ENCODE results near the gene LTO1.

Gene LTO1

GRCh38 chr11:69677749-69678148 lies 2.6 kb upstream of the LTO1 start:
- DNase-seq (ENCODE audit: low spot score): no peak

- DNase-seq (ENCODE audit: low spot score): peak; percentile 87
Measured at GRCh38 chr11:69674267-69674885, 777 bp downstream of the LTO1 start.

- DNase-seq (ENCODE audit: low spot score): no peak
Measured at GRCh38 chr11:69671734-69672465, 3.3 kb downstream of the LTO1 start.

GRCh38 chr11:69670158-69670845 lies 4.9 kb downstream of the LTO1 start:
- DNase-seq (ENCODE audit: low spot score): peak; percentile 92

GRCh38 chr11:69669486-69669885 lies 5.7 kb downstream of the LTO1 start:
- no peak for DNase-seq (ENCODE audit: low spot score)

- DNase-seq (ENCODE audit: low spot score): no peak
Measured at GRCh38 chr11:69667619-69668604, 7.2 kb downstream of the LTO1 start.

- no peak for DNase-seq (ENCODE audit: low spot score)
Measured at GRCh38 chr11:69666752-69667536, 8.2 kb downstream of the LTO1 start.

GRCh38 chr11:69666261-69666660 lies 8.9 kb downstream of the LTO1 start:
- no peak for DNase-seq (ENCODE audit: low spot score)

GRCh38 chr11:69665669-69666068 lies 9.5 kb downstream of the LTO1 start:
- DNase-seq (ENCODE audit: low spot score): no peak

- no peak for DNase-seq (ENCODE audit: low spot score)
Measured at GRCh38 chr11:69664901-69665300, 10.3 kb downstream of the LTO1 start.

- no peak for DNase-seq (ENCODE audit: low spot score)
Measured at GRCh38 chr11:69664103-69664775, 10.9 kb downstream of the LTO1 start.

GRCh38 chr11:69663326-69663725 lies 11.8 kb downstream of the LTO1 start:
- no peak for DNase-seq (ENCODE audit: low spot score)

GRCh38 chr11:69662806-69663205 lies 12.3 kb downstream of the LTO1 start:
- DNase-seq (ENCODE audit: low spot score): no peak

- no peak for DNase-seq (ENCODE audit: low spot score)
Measured at GRCh38 chr11:69662021-69662698, 13.0 kb downstream of the LTO1 start.

GRCh38 chr11:69661413-69661715 lies 13.8 kb downstream of the LTO1 start:
- DNase-seq (ENCODE audit: low spot score): no peak

GRCh38 chr11:69660001-69660500 lies 15.1 kb downstream of the LTO1 start:
- DNase-seq (ENCODE audit: low spot score): no peak

GRCh38 chr11:69659591-69659990 lies 15.6 kb downstream of the LTO1 start:
- DNase-seq (ENCODE audit: low spot score): no peak

- no peak for DNase-seq (ENCODE audit: low spot score)
Measured at GRCh38 chr11:69658626-69659450, 16.3 kb downstream of the LTO1 start.

Data from hepatic stellate cell (primary cell).